ENCODE results near the gene CEMIP2. TPM values are rescaled to one million over a fixed set of nuclear protein-coding genes. Genes with fewer than 3 reads are reported as not detected.

The CEMIP2 gene
- total and polyA plus RNA-seq, 2 of the 13 experiments (the other 11 are each of a cell fraction or from before 2014, with no cell fraction given), result 94.3 to 128 TPM

GRCh38 chr9:71725590-71726338 is 42.5 kb downstream of the CEMIP2 start (continued):
- peak; percentile 89 for TF ChIP-seq ERF (CRISPR knock-in tag; IDR thresholded peaks at IDR 0.05)
- no peak for TF ChIP-seq GABPA (IDR thresholded peaks at IDR 0.05; ENCODE audit: low read depth, low read length)
- TF ChIP-seq GABPA (CRISPR knock-in tag; IDR thresholded peaks at IDR 0.05; ENCODE audit: low read depth), result no peak
- TF ChIP-seq, protein P1, sequence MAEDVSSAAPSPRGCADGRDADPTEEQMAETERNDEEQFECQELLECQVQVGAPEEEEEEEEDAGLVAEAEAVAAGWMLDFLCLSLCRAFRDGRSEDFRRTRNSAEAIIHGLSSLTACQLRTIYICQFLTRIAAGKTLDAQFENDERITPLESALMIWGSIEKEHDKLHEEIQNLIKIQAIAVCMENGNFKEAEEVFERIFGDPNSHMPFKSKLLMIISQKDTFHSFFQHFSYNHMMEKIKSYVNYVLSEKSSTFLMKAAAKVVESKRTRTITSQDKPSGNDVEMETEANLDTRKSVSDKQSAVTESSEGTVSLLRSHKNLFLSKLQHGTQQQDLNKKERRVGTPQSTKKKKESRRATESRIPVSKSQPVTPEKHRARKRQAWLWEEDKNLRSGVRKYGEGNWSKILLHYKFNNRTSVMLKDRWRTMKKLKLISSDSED (CRISPR knock-in tag; IDR thresholded peaks at IDR 0.05), result no peak
- TF ChIP-seq PHF20 (CRISPR knock-in tag; IDR thresholded peaks at IDR 0.05), result no peak
- TF ChIP-seq ZNF180 (CRISPR knock-in tag; IDR thresholded peaks at IDR 0.05; ENCODE audit: borderline replicate concordance, low read depth), result no peak
- no peak for TF ChIP-seq ZNF782 (CRISPR knock-in tag; IDR thresholded peaks at IDR 0.05; ENCODE audit: borderline replicate concordance)
- TF ChIP-seq MEIS1 (CRISPR knock-in tag; IDR thresholded peaks at IDR 0.05; ENCODE audit: borderline replicate concordance), result no peak
- TF ChIP-seq, protein P2, sequence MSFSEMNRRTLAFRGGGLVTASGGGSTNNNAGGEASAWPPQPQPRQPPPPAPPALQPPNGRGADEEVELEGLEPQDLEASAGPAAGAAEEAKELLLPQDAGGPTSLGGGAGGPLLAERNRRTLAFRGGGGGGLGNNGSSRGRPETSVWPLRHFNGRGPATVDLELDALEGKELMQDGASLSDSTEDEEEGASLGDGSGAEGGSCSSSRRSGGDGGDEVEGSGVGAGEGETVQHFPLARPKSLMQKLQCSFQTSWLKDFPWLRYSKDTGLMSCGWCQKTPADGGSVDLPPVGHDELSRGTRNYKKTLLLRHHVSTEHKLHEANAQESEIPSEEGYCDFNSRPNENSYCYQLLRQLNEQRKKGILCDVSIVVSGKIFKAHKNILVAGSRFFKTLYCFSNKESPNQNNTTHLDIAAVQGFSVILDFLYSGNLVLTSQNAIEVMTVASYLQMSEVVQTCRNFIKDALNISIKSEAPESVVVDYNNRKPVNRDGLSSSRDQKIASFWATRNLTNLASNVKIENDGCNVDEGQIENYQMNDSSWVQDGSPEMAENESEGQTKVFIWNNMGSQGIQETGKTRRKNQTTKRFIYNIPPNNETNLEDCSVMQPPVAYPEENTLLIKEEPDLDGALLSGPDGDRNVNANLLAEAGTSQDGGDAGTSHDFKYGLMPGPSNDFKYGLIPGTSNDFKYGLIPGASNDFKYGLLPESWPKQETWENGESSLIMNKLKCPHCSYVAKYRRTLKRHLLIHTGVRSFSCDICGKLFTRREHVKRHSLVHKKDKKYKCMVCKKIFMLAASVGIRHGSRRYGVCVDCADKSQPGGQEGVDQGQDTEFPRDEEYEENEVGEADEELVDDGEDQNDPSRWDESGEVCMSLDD (CRISPR knock-in tag; IDR thresholded peaks at IDR 0.05; ENCODE audit: borderline replicate concordance), result no peak
- no peak for TF ChIP-seq HES4 (CRISPR knock-in tag; IDR thresholded peaks at IDR 0.05; ENCODE audit: borderline replicate concordance)
- TF ChIP-seq SIX4 (CRISPR knock-in tag; IDR thresholded peaks at IDR 0.05), result no peak; the same call in 1 of the 2 replicates
- no peak for TF ChIP-seq ZNF598 (CRISPR knock-in tag; IDR thresholded peaks at IDR 0.05; ENCODE audit: borderline replicate concordance)
- no peak for TF ChIP-seq ZNF549 (CRISPR knock-in tag; IDR thresholded peaks at IDR 0.05)
- peak; percentile 99 for TF ChIP-seq FOSL1 (CRISPR knock-in tag; IDR thresholded peaks at IDR 0.05; ENCODE audit: borderline replicate concordance)
- TF ChIP-seq ZNF354B (CRISPR knock-in tag; IDR thresholded peaks at IDR 0.05), result no peak
- TF ChIP-seq ZNF567 (CRISPR knock-in tag; IDR thresholded peaks at IDR 0.05; ENCODE audit: borderline replicate concordance), result no peak
- no peak; the same call in 1 of the 2 replicates for TF ChIP-seq HNF4G (IDR thresholded peaks at IDR 0.05; ENCODE audit: borderline replicate concordance, low read depth, low read length)
- TF ChIP-seq HNF4G (CRISPR knock-in tag; IDR thresholded peaks at IDR 0.05; ENCODE audit: borderline replicate concordance, low read depth), result no peak
- peak; percentile 58; the same call in 1 of the 2 replicates for TF ChIP-seq FOXA1 (IDR thresholded peaks at IDR 0.05)
- TF ChIP-seq FOXA1 (CRISPR knock-in tag; IDR thresholded peaks at IDR 0.05), result peak; percentile 92
- no peak for TF ChIP-seq ZNF724P (CRISPR knock-in tag; IDR thresholded peaks at IDR 0.05; ENCODE audit: borderline replicate concordance)
- TF ChIP-seq ZNF234 (CRISPR knock-in tag; conservative IDR thresholded peaks at IDR 0.05), result no peak
- no peak for TF ChIP-seq RFXAP (CRISPR knock-in tag; IDR thresholded peaks at IDR 0.05; ENCODE audit: borderline replicate concordance)
- no peak for TF ChIP-seq RAD51 (IDR thresholded peaks at IDR 0.05; ENCODE audit: borderline replicate concordance)
- TF ChIP-seq STAT5B (CRISPR knock-in tag; IDR thresholded peaks at IDR 0.05), result no peak
- peak; percentile 88 for TF ChIP-seq RXRB (CRISPR knock-in tag; IDR thresholded peaks at IDR 0.05; ENCODE audit: borderline replicate concordance)
- no peak for TF ChIP-seq ZNF704 (CRISPR knock-in tag; IDR thresholded peaks at IDR 0.05; ENCODE audit: borderline replicate concordance)
- TF ChIP-seq GLI4 (CRISPR knock-in tag; IDR thresholded peaks at IDR 0.05; ENCODE audit: borderline replicate concordance), result no peak
